HG02884 (cell line): ENCODE results near the gene ROR1.
"Not testable (repeated sequence)": the region's sequence is repeated elsewhere in the genome, so short reads cannot be mapped to it uniquely, and the experiment has no call there.

ENCODE experiments used
- ATAC-seq: cut with Tn5 transposase; IDR thresholded peaks from one replicate; pipeline ENCODE4 v1.9.1; 2021; ENCODE audit warnings: mild to moderate bottlenecking, moderate library complexity; ENCODE audit not compliant: unreplicated experiment

ROR1 gene

GRCh38 chr1:64195081-64195395 is 421.2 kb downstream of the ROR1 start:
- ATAC-seq, result no peak

- ATAC-seq, result no peak
Measured at GRCh38 chr1:64196074-64196870, 422.5 kb downstream of the ROR1 start.

- no peak for ATAC-seq
Measured at GRCh38 chr1:64197076-64197475, 423.3 kb downstream of the ROR1 start.

GRCh38 chr1:64199154-64199553 is 425.3 kb downstream of the ROR1 start:
- ATAC-seq, result no peak

GRCh38 chr1:64200064-64200463 is 426.2 kb downstream of the ROR1 start:
- no peak for ATAC-seq

GRCh38 chr1:64203420-64203819 is 429.6 kb downstream of the ROR1 start, which contains the start of gene UBE2U:
UBE2U (plus strand) TSS chr1:64203623; CDS start chr1:64204051, 428 bp downstream.
- no peak for ATAC-seq

GRCh38 chr1:64209221-64209620 is 435.4 kb downstream of the ROR1 start:
- no peak for ATAC-seq

GRCh38 chr1:64212031-64212430 is 438.2 kb downstream of the ROR1 start:
- no peak for ATAC-seq

- no peak for ATAC-seq
Measured at GRCh38 chr1:64215576-64215975, 441.8 kb downstream of the ROR1 start.

- no peak for ATAC-seq
Measured at GRCh38 chr1:64220241-64220640, 446.4 kb downstream of the ROR1 start.

GRCh38 chr1:64223329-64224151 is 449.7 kb downstream of the ROR1 start:
- ATAC-seq, result peak; percentile 78

- not testable (repeated sequence) for ATAC-seq
Measured at GRCh38 chr1:64224236-64224635, 450.4 kb downstream of the ROR1 start.

- ATAC-seq, result no peak
Measured at GRCh38 chr1:64228167-64228957, 454.5 kb downstream of the ROR1 start.

GRCh38 chr1:64229307-64229706 is 455.5 kb downstream of the ROR1 start:
- ATAC-seq, result no peak
